Spleen (tissue), 11 donors: Measurements from ENCODE around the gene FIBCD1. TPM values are rescaled to one million over a fixed set of nuclear protein-coding genes. Genes with fewer than 3 reads are reported as not detected.

Source experiments
- DNase-seq: peaks from one replicate; pipeline ENCODE4 v3.0.0-alpha.2; 2020
- H3K27ac ChIP-seq, 8 donors: fragments of 200-600 bp; sonication (generic) in 7 of 8; 1 replicate in 4 of 8; 2 replicates in 4 of 8; pipeline versions ENCODE4 v1.5.0 to v1.8.0; 2016 to 2021; ENCODE audit warnings: inconsistent platforms in 4 of 8, mild to moderate bottlenecking in 4 of 8, moderate library complexity in 1 of 8
- H3K27me3 ChIP-seq, 7 donors: fragments of 200-600 bp; sonication (generic) in 6 of 7; replicated peaks in 1 of 7; 1 replicate in 4 of 7; 2 replicates in 3 of 7; pipeline versions ENCODE4 v1.5.0 to v1.8.0; 2016 to 2021; ENCODE audit warnings: inconsistent platforms in 3 of 7, mild to moderate bottlenecking in 1 of 7
- H3K36me3 ChIP-seq, 6 donors: fragments of 200-600 bp; sonication (generic) in 5 of 6; 1 replicate in 4 of 6; 2 replicates in 2 of 6; pipeline versions ENCODE4 v1.5.0 to v1.8.0; 2016 to 2021; ENCODE audit warnings: inconsistent platforms in 2 of 6
- H3K4me1 ChIP-seq, 6 donors: fragments of 200-600 bp; sonication (generic) in 5 of 6; 1 replicate in 3 of 6; 2 replicates in 3 of 6; pipeline versions ENCODE4 v1.5.0 to v1.8.0; 2016 to 2021; ENCODE audit warnings: inconsistent platforms in 3 of 6
- H3K4me3 ChIP-seq, 8 donors: fragments of 200-600 bp; sonication (generic) in 7 of 8; 1 replicate in 4 of 8; 2 replicates in 4 of 8; pipeline versions ENCODE4 v1.5.0 to v1.8.0; 2016 to 2021; ENCODE audit warnings: inconsistent platforms in 4 of 8, mild to moderate bottlenecking in 4 of 8, moderate library complexity in 2 of 8
- H3K9me3 ChIP-seq, 8 donors: fragments of 200-600 bp; sonication (generic) in 7 of 8; 1 replicate in 4 of 8; 2 replicates in 4 of 8; pipeline versions ENCODE4 v1.5.0 to v1.8.0; 2016 to 2021; ENCODE audit warnings: inconsistent platforms in 4 of 8
- CTCF ChIP-seq, 11 experiments: fragments of 200-600 bp in 7 of 11; fragments of 450-650 bp in 4 of 11; sonication (generic) in 4 of 11; IDR thresholded peaks in 8 of 11; conservative IDR thresholded peaks in 3 of 11; 1 replicate in 7 of 11; 2 replicates in 4 of 11; pipeline versions ENCODE4 v1.4.0 to v1.8.0; 2016 to 2021; ENCODE audit warnings: antibody characterized with exemption in 11 of 11, inconsistent platforms in 4 of 11, mild to moderate bottlenecking in 1 of 11
- POLR2A ChIP-seq, 3 donors: fragments of 450-650 bp; IDR thresholded peaks; one replicate each; pipeline ENCODE4 v1.5.1; 2017; ENCODE audit warnings: antibody characterized with exemption in 3 of 3, mild to moderate bottlenecking in 1 of 3
- POLR2AphosphoS5 ChIP-seq, 3 donors: sonication (generic); formaldehyde crosslinking; IDR thresholded peaks; one replicate each; pipeline ENCODE4 v1.5.1; 2017; ENCODE audit warnings: antibody characterized with exemption in 3 of 3
- WGBS, 5 donors: extraction: QIAGEN DNeasy Blood & Tissue Kit in 3 of 5; methylation state at CpG; one replicate each; pipeline versions ENCODE4 v1.1.5 to v1.1.7; 2013 to 2018; 5-methylcytosine and 5-hydroxymethylcytosine counted together
- intact Hi-C: fragments of 100-400 bp; cut with DNase I; formaldehyde crosslinking; loops from one replicate; pipeline ENCODE4 v1.15.0; 2023; ENCODE audit warnings: low total_unique reads
- polyA plus RNA-seq, 3 donors: library from polyadenylated mRNA; stranded (reverse); fragments of 200-250 nt; gene quantifications; one replicate each; pipeline ENCODE4 v1.2.1, GENCODE V29; 2013
- total RNA-seq, 7 donors: library from RNA; depleted of rRNA in 3 of 7; stranded (reverse); fragments of >200 nt in 3 of 7; fragmentation: NEBNext Ultra II Directional in 4 of 7; extraction: Animal tissue kit (Norgen Biotek cat#: 25700) in 4 of 7; gene quantifications; one replicate each; pipeline versions ENCODE4 v1.1.0 to v1.2.1, GENCODE V29; 2016 to 2021
- donor health status: healthy with polysubstance abuse.
- donor health status: DM: no; HTN: no; CAD: no; lungs with moderate emphysema.
- donor health status: DM: no; HTN: no; CAD: no.
- donor health status: Bipolar disorder and iron deficiency.
- donor health status: healthy.
- donor health status: DM: no; HTN: no; CAD: no.
- donor health status: DM: yes; HTN: yes; CAD: no.

Gene FIBCD1
- total and polyA plus RNA-seq, 10 donors, result 0.02 to 0.51 (median 0.35) TPM; not detected in 3

DNA sequence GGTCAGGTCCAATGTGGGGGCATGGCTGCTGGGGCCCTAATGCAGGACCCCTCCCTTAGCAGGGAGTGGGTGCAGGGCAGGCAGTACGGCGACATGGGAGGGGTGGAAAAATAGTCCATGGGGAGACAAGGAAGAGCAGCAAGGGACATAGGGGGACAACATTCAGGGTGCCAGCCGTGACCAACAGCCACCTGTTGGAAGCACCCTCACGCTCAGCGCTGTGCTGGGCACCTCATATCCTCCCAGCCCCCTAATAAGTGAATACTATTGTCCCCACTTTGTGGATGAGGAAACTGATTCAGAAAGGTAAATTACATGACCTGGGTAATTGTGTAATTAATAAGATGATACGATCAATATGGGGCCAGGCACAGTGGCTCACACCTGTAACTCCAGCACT, 3.0 kb upstream of the FIBCD1 start:
- no peaks in the 10 kb centered on the region for H3K36me3 ChIP-seq
- no peak for DNase-seq
- no peak for TF ChIP-seq CTCF (IDR thresholded peaks at IDR 0.05 in 8 of 11, conservative IDR thresholded peaks at IDR 0.05 in 3 of 11)
- TF ChIP-seq POLR2AphosphoS5 (IDR thresholded peaks at IDR 0.05), result no peak
- TF ChIP-seq POLR2A (IDR thresholded peaks at IDR 0.05), result no peak
- H3K27ac ChIP-seq, result no peak overlapping the region
- peaks cover 4 to 75% (median 52%) of the 10 kb centered on the region in 7 donors for H3K27me3 ChIP-seq
- H3K4me1 ChIP-seq, result peaks cover 15 to 42% (median 35%) of the 10 kb centered on the region in 6 donors
- intact Hi-C loops, result loop anchor here (10.0 kb wide), 1 partner anchor 237 kb away; no protein-coding TSS in a partner anchor
- H3K4me3 ChIP-seq, result no peak overlapping the region
- H3K9me3 ChIP-seq, result no peaks in the 10 kb centered on the region
- 85 to 90% (median 88%) methylated on average over 6 of the region's 6 CpGs for WGBS, 5 donors

DNA sequence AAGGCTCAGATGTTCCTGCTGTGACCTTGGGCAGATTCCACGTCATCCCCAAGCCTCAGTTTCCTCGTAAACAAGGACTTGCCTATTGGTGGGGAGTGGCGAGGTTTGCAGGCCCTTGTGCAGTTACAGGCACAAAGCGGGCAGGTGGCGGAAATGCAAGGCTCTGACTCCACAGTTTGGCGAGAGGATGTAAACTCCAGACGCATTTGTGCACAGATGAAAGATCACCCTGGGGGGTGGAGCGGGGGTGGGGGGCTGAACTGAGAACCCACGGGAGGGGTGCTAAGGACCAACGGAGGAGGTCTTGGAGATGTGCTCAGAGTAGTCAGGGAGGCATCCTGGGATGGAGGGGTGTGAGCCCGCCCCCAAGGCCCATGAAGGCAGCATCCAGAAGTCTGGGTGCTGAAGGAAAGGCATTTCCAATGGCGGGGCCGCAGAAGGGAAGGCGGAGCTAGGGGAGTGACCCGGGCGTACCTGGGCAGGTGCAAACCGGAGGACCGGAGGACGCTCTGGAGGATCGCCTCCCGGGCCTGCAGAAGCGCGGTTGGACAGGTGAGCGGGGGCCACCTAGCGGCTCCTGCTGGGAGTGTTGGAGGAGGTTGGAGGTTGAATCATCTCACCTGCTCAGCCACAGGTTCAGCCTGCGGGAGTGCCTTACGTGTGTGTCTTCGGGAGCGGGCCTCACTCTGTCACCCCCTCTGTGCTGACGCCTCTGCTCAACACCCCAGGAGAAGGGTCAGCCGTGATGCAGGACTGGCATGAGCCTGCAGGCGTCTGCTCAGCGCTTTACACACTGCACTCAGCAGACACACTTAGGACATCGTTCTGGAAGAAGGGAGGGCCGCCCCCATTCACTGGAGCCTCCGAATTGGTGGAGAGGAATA, 1.9 kb upstream of the FIBCD1 start:
- Histone ChIP-seq H3K4me3 (peak overlapping the region in 1 of 8 donors; percentile 53), H3K4me1 (peaks cover 15 to 46% (median 36%) of the 10 kb centered on the region in 6 donors), H3K9me3 (no peaks in the 10 kb centered on the region), H3K27ac (no peak overlapping the region), H3K36me3 (no peaks in the 10 kb centered on the region), H3K27me3 (peaks cover 4 to 82% (median 64%) of the 10 kb centered on the region in 7 donors)
- TF ChIP-seq POLR2A (IDR thresholded peaks at IDR 0.05), result no peak
- peak in 1 of 3 donors; percentile 18 for TF ChIP-seq POLR2AphosphoS5 (IDR thresholded peaks at IDR 0.05)
- TF ChIP-seq CTCF (IDR thresholded peaks at IDR 0.05 in 8 of 11, conservative IDR thresholded peaks at IDR 0.05 in 3 of 11), result peak; percentile 46 to 90 (median 78)
- peak; percentile 90 for DNase-seq
- 8 to 9% (median 8%) methylated on average over 16 to 36 of the region's 36 CpGs for WGBS, 5 donors
- intact Hi-C loops, result loop anchor here (10.0 kb wide), 1 partner anchor 236 kb away; no protein-coding TSS in a partner anchor

DNA sequence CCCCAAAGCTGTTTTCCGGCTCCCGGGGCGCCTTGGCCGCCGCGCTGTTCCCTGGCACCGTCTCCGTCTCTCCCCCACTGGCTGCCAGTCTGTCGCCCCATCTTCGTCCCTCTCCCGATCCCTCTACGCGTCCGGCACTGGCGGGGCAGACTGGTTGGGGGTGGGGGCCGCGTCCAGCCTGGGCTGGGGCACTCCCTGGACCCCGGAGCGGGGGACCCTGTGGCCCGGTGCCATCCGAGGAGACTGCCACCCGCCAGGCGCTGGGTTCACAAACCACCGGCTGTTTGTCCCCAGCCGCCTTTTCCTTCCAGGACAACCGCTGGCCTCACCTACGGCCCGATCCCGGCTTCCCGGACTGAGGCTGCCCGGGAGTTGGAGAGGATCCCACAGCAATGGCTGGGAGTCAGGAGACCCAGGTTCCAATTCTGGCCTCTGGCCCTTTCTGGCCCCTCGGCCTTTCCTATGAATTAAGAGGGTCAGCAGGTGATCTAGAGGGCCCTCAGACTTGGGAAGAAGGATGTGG, 1.0 kb upstream of the FIBCD1 start:
- H3K4me3 ChIP-seq, result peak overlapping the region in 6 of 8 donors; percentile 44 to 69 (median 48)
- intact Hi-C loops, result loop anchor here (10.0 kb wide), 1 partner anchor 235 kb away; no protein-coding TSS in a partner anchor

More for the DNA sequence above, 1.0 kb upstream of the FIBCD1 start:
- TF ChIP-seq POLR2A (IDR thresholded peaks at IDR 0.05) (no peak), CTCF (IDR thresholded peaks at IDR 0.05 in 8 of 11, conservative IDR thresholded peaks at IDR 0.05 in 3 of 11) (no peak), POLR2AphosphoS5 (IDR thresholded peaks at IDR 0.05) (no peak)
- Histone ChIP-seq H3K27me3 (peaks cover 4 to 90% (median 72%) of the 10 kb centered on the region in 7 donors), H3K27ac (no peak overlapping the region), H3K36me3 (no peaks in the 10 kb centered on the region), H3K9me3 (no peaks in the 10 kb centered on the region), H3K4me1 (peaks cover 15 to 52% (median 39%) of the 10 kb centered on the region in 6 donors)
- DNase-seq, result no peak
- 2 to 4% (median 3%) methylated on average over 27 to 32 of the region's 32 CpGs for WGBS, 5 donors
